Ishikawa (cell line): ENCODE results near the gene EXOSC5.

Experiments used
- CEBPB ChIP-seq: IDR thresholded peaks from 2 replicates; pipeline ENCODE4 v1.6.1; 2012
- CREB1 ChIP-seq: IDR thresholded peaks from 2 replicates; pipeline ENCODE4 v1.6.1; 2012; ENCODE audit warnings: low read depth
- EGR1 ChIP-seq: IDR thresholded peaks from 2 replicates; pipeline ENCODE4 v1.6.1; 2012
- EP300 ChIP-seq: IDR thresholded peaks from 2 replicates; pipeline ENCODE4 v1.6.1; 2012; ENCODE audit warnings: borderline replicate concordance
- FOXM1 ChIP-seq: IDR thresholded peaks from 2 replicates; pipeline ENCODE4 v1.6.1; 2012; ENCODE audit warnings: low read depth, borderline replicate concordance
- MAX ChIP-seq: IDR thresholded peaks from 2 replicates; pipeline ENCODE4 v1.6.1; 2012
- NFIC ChIP-seq: IDR thresholded peaks from 2 replicates; pipeline ENCODE4 v1.6.1; 2012
- RAD21 ChIP-seq: IDR thresholded peaks from 2 replicates; pipeline ENCODE4 v1.6.1; 2012; ENCODE audit warnings: low read depth
- REST ChIP-seq: IDR thresholded peaks from 2 replicates; pipeline ENCODE4 v1.6.1; 2012; ENCODE audit warnings: low read depth, mild to moderate bottlenecking
- TAF1 ChIP-seq: IDR thresholded peaks from 2 replicates; pipeline ENCODE4 v1.6.1; 2012; ENCODE audit warnings: low read depth, mild to moderate bottlenecking
- TCF12 ChIP-seq: IDR thresholded peaks from 2 replicates; pipeline ENCODE4 v1.6.1; 2012; ENCODE audit warnings: low read depth
- TEAD4 ChIP-seq: IDR thresholded peaks from 2 replicates; pipeline ENCODE4 v1.6.1; 2012
- YY1 ChIP-seq: IDR thresholded peaks from 2 replicates; pipeline ENCODE4 v1.6.1; 2012; ENCODE audit warnings: low read depth
- ZBTB7A ChIP-seq: IDR thresholded peaks from 2 replicates; pipeline ENCODE4 v1.6.1; 2012; ENCODE audit warnings: low read depth
- TF ChIP-seq, protein P1 (sequence below): IDR thresholded peaks from 2 replicates; pipeline ENCODE4 v1.6.1; 2012

Gene EXOSC5

GRCh38 chr19:41350735-41351338 lies 46.3 kb downstream of the EXOSC5 start:
- TF ChIP-seq MAX (no peak), CREB1 (no peak), REST (no peak), ZBTB7A (no peak), TEAD4 (no peak), EGR1 (no peak), TCF12 (no peak), YY1 (no peak), EP300 (no peak), TAF1 (no peak), RAD21 (no peak), CEBPB (no peak)
- TF ChIP-seq, protein P1, sequence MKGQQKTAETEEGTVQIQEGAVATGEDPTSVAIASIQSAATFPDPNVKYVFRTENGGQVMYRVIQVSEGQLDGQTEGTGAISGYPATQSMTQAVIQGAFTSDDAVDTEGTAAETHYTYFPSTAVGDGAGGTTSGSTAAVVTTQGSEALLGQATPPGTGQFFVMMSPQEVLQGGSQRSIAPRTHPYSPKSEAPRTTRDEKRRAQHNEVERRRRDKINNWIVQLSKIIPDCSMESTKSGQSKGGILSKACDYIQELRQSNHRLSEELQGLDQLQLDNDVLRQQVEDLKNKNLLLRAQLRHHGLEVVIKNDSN: no peak

DNA sequence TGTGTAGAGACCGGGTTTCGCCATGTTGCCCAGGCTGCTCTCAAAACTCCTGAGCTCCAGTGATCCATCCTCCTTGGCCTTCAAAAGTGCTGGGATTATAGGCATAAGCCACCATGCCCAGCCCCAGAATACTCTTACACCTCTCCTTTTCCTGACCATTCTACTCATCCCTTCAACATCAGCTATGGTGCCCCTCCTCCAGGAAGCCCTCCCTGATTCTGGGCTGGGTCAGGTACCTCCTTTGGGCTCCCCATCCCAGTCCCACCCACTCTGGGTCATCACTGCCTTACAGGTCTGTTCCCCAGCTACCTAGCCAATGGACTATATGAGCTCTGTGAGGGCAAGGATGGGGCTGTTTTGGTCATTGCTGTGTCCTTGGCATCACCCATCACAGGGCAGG lies 53.0 kb downstream of the EXOSC5 start:
- no peak for TF ChIP-seq NFIC
- TF ChIP-seq TCF12: no peak
- TF ChIP-seq, protein P1: no peak
- no peak for TF ChIP-seq FOXM1
- TF ChIP-seq TAF1: no peak
- no peak for TF ChIP-seq YY1

DNA sequence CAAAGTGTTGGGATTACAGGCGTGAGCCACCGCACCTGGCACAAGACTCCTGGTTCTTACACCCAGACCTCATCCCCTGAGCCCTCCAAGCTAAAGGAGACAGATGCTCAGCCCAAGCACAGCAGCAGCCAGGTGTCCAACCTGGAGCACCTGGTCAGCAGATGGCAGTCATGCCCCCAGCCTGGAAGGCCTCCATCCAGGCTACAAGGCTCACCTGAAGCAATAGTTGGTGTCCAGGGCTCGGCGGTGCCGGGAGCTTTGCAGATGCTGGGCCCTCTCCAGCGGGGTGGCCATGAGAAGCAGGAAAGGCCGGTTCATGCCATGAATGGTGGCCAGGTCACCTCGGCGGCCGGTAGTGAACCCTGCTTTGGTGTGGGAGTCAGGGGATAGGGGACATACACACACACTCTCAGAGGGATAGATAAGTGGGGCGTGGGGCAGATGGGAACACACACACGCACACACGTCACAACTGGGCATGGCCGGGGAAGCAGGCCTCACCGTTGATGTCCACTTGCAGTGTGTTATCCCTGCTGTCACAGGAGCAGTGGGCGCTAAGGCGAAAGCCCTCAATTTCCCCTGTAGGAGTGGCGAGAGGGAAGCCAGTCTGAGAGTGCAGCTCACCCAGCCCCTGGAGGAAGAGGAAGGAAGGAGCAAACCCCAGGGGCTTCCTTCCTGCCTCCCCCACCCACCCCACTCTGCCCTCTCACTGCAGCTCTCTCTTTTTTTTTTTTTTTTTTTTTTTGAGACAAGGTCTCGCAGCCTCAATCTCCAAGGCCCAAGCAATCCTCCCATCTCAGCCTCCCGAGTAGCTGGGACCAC lies 55.3 kb downstream of the EXOSC5 start:
- TF ChIP-seq TCF12 (no peak), RAD21 (peak; percentile 37; the same call in 1 of the 2 replicates)

- TF ChIP-seq EGR1: no peak
- no peak for TF ChIP-seq TAF1
- 0 out of 2 replicates have a peak, but pooled peaks have one; percentile 33 for TF ChIP-seq TEAD4
- TF ChIP-seq CREB1: no peak
- TF ChIP-seq ZBTB7A: no peak
- no peak for TF ChIP-seq YY1
- no peak for TF ChIP-seq RAD21
Observed at GRCh38 chr19:41339936-41340335, 57.2 kb downstream of the EXOSC5 start.
